ENCODE measurements around the gene COL16A1.

The COL16A1 gene

DNA sequence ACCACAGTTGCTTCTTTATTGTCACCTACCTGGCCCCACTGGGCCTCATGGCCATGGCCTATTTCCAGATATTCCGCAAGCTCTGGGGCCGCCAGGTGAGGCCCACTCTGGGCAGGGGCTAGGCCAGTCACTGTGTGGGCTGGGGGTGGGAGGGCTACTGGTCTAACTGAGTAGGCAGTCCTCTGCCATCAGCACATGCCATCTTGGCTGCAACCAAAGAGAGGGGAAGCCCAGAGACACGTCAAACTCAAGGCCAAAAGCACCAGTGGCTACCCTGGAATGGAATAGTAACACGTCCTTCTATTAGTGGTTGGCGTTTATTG lies 82.4 kb downstream of the COL16A1 start:
- DNase-seq: no peak

DNA sequence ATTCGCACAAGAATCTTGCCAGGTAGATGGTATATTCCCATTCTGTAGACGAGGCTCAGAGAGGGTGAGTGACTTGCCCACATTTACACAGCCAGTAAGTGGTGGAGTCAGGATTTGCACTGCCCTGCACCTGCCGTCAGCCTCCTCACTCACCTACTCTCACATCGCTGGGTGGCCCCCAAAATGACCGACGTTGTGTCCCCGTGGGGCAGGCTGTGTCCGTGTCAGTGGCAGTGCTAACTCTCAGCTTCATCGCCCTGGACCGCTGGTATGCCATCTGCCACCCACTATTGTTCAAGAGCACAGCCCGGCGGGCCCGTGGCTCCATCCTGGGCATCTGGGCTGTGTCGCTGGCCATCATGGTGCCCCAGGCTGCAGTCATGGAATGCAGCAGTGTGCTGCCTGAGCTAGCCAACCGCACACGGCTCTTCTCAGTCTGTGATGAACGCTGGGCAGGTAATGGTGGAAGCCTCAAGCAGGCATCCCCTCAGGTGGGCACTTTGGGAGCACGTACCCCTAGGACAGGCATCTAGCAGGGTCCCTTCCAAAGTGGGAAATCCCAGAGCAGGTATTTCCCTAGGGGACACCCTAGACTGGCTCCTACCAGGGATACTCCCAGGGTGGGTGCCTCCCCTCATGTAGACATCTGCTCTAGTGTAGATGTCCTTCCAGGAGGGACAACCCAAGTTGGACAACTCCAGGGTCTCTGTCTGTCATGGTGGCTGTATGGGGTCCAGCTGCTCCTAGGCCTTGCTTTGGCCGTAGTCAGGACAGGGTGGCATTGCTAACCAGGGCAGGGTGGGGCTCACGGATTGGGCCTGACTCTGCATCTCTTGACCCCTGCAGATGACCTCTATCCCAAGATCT lies 83.0 kb downstream of the COL16A1 start:
- no peak for DNase-seq

GRCh38 chr1:31618916-31619846 lies 84.6 kb downstream of the COL16A1 start:
- no peak for DNase-seq

- DNase-seq: peak; percentile 46
These were observed 85.7 kb downstream of the COL16A1 start for GRCh38 chr1:31617916-31618746.

DNA sequence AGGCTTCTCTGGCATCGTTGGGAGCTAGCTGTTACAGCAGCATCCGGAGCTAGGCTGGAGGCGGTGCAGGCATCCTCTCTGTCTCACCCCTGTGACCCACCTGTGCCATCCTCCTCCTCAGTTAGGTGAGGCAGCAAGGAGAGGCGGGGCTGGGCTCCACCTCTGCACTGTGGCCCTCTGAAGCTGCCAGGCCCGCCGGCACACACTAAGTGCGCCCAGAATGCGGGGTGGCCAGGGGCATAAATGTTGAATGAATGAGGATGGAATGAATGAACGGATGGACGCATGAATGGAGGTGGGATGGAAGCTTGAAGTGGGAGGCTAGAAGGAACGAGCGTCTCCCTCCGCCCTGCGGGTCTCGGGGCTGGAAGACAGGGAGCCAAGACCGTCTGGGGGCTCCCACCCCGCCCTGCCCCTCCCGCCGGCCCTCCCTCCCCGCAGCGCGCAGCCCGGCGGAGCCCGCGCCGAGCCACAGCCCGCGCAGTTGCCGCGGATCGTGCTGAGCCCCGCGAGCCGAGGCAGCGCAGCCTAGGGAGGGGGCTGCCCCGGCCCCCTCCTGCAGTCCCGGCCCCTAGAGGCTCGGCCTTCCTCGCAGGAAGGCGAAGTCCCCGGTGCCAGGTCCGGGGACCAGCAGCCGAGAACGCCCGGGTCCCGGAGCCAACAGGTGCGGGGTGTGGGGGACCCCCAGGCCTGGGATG lies 86.5 kb downstream of the COL16A1 start, which contains the start of gene HCRTR1:
HCRTR1 (plus strand) TSS at position 472 of the 698 bp plus-strand sequence. CDS start 1,504 bp downstream, outside the sequence.
- DNase-seq: no peak

DNA sequence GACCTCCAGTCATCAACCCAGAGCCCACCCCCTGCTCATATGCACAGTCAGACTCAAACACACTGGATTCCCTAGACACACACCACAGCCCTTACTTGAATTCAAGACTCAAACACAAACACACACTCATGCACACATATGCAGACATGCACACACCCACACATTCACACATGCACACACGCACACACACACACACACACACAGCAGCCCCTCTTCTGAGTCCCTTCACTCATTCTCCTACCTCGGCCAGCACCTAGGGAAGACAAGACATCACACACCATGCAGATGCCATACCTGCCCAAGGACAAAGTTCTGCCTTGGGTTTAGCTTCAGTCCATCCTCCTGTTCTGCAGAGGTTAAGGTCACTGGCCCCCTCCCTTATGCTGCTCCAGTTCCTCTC lies 87.9 kb downstream of the COL16A1 start:
- no peak for DNase-seq

- no peak for DNase-seq
These were observed 88.4 kb downstream of the COL16A1 start for GRCh38 chr1:31615414-31615813.

DNA sequence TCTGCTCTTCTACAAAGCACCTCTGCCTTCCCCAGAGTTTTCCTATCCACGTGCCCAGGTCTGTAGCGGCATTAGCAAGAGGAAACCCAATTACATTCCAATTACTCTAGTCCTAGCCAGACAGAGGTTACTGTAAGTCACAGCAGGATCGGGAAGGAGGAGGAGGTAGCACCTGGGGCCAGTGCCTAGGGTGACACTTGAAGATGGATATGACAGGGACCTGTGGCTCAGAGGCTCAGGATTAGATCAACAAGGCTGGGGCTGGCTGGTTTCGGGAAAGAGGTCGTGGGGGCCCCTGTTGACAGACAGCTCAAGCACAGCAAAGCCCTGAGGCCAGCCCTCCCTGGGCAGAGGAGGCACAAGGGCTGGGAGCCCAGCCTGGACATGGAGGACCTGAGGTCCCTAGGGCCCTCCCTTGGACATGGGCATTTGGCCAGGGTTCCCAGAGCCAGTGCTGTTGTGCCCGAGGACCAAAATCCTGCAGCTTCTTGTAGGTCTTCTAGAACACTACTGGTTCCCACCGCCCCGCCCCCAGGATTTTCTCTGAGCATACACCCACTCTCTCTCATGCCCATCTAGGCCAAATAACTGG lies 89.3 kb downstream of the COL16A1 start:
- DNase-seq: no peak

DNA sequence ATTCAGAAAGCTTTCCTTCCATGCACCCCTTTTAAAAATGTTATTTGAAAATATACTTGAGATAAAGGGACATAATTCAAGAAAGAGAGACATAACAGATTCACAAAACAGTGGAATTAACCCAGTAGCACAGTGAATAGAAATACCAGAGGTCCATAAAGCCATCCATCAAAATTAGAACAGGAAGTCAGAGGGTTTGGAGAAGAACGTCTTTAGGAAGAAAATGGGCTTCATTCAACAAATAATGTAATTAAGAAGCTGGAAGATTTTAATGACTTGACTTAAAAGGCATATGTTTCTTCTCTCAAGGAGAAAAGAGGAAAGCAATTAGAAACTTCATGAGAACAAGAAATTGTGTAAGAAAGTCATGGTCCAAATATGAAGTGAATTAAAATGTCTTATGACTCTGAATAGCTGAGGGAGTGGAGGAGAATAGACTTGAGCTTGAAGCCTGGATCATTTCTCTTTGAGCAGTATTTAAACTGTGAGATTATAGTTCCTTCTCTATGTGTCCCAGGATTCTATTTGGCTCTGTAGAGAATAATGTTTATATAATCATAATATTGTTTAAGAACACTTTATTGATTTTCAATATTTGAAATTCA lies 94.2 kb downstream of the COL16A1 start:
- no peak for DNase-seq

GRCh38 chr1:31607360-31607759 lies 96.5 kb downstream of the COL16A1 start:
- DNase-seq: no peak

DNA sequence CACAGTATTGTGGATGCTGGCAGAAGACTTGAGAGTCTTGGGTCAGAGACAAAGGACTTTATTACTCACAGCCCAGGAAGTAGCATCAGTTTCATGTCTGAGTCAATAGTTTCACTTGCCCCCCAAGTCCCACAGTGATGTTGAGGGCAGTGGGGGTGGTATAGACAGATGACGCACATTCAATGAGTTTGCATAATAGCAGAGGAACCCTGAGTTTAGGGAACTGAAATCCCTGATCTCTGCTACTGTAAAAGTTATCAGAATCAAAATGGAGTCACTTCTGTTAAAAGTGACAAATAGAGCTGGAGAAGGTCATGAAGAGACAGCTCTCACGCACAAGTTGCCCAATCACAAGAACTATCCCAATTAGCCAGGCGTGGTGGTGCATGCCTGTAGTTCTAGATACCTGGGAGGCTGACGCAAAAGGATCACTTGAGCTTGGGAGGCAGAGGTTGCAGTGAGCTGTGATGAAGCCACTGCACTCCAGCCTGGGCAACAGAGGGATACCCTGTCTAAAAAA lies 97.8 kb downstream of the COL16A1 start:
- no peak for DNase-seq
